ENCODE data around the gene MYCBP2.
A peak's percentile ranks its signal among the peaks of the same experiment; 100 is the strongest.
"Not testable (repeated sequence)": the region's sequence is repeated elsewhere in the genome, so short reads cannot be mapped to it uniquely, and the experiment has no call there.

The MYCBP2 gene

GRCh38 chr13:77291774-77292173 is 35.1 kb downstream of the MYCBP2 start:
- no peak for DNase-seq

GRCh38 chr13:77290342-77290741 is 36.6 kb downstream of the MYCBP2 start:
- no peak for DNase-seq

GRCh38 chr13:77289851-77290250 is 37.0 kb downstream of the MYCBP2 start:
- no peak for DNase-seq

- DNase-seq, result not testable (repeated sequence)
Measured at GRCh38 chr13:77285632-77286031, 41.3 kb downstream of the MYCBP2 start.

- no peak for DNase-seq
Measured at GRCh38 chr13:77285098-77285497, 41.8 kb downstream of the MYCBP2 start.

- DNase-seq, result no peak
Measured at GRCh38 chr13:77274126-77274525, 52.8 kb downstream of the MYCBP2 start.

GRCh38 chr13:77269141-77269540 is 57.8 kb downstream of the MYCBP2 start:
- no peak for DNase-seq

- DNase-seq, result no peak
Measured at GRCh38 chr13:77267362-77267761, 59.5 kb downstream of the MYCBP2 start.

- DNase-seq, result no peak
Measured at GRCh38 chr13:77265336-77265735, 61.6 kb downstream of the MYCBP2 start.

- DNase-seq, result no peak
Measured at GRCh38 chr13:77262198-77262597, 64.7 kb downstream of the MYCBP2 start.

GRCh38 chr13:77250975-77251374 is 75.9 kb downstream of the MYCBP2 start:
- DNase-seq, result no peak

- DNase-seq, result not testable (repeated sequence)
Measured at GRCh38 chr13:77245224-77245623, 81.7 kb downstream of the MYCBP2 start.

GRCh38 chr13:77239312-77239711 is 87.6 kb downstream of the MYCBP2 start:
- DNase-seq, result no peak

- no peak for DNase-seq
Measured at GRCh38 chr13:77235456-77236022, 91.4 kb downstream of the MYCBP2 start.

- DNase-seq, result no peak
Measured at GRCh38 chr13:77233159-77233558, 93.7 kb downstream of the MYCBP2 start.

- no peak for DNase-seq
Measured at GRCh38 chr13:77230560-77230959, 96.3 kb downstream of the MYCBP2 start.

GRCh38 chr13:77225946-77226345 is 100.9 kb downstream of the MYCBP2 start:
- no peak for DNase-seq

GRCh38 chr13:77222909-77223308 is 104.0 kb downstream of the MYCBP2 start:
- DNase-seq, result no peak

- no peak for DNase-seq
Measured at GRCh38 chr13:77222000-77222690, 104.7 kb downstream of the MYCBP2 start.

- DNase-seq, result peak in 1 of 2 donors; percentile 3
Measured at GRCh38 chr13:77219401-77219800, 107.5 kb downstream of the MYCBP2 start.

GRCh38 chr13:77218274-77218673 is 108.6 kb downstream of the MYCBP2 start:
- DNase-seq, result no peak

- DNase-seq, result no peak
Measured at GRCh38 chr13:77215543-77215942, 111.4 kb downstream of the MYCBP2 start.

GRCh38 chr13:77213644-77214043 is 113.2 kb downstream of the MYCBP2 start:
- peak in 1 of 2 donors; percentile 1 for DNase-seq

GRCh38 chr13:77207943-77208342 is 119.0 kb downstream of the MYCBP2 start:
- no peak for DNase-seq

- not testable (repeated sequence) for DNase-seq
Measured at GRCh38 chr13:77198995-77199394, 127.9 kb downstream of the MYCBP2 start.
